OCI-LY1 (cell line): ENCODE results near the gene CTSC.

Experiments used
- CTCF ChIP-seq: fragments of 200-600 bp; sonication (generic), shearing (Covaris generic); IDR thresholded peaks from 2 replicates; pipeline ENCODE4 v1.5.1; 2017; ENCODE audit warnings: mild to moderate bottlenecking, antibody characterized with exemption, low read length, moderate library complexity, mixed read lengths
- EZH2 ChIP-seq: fragments of 200-600 bp; sonication (generic), shearing (Covaris generic); IDR thresholded peaks from 2 replicates; pipeline ENCODE4 v1.8.0; 2017; ENCODE audit warnings: borderline replicate concordance, mixed run types, mild to moderate bottlenecking, antibody characterized with exemption, low read length, moderate library complexity, mixed read lengths

GRCh38 chr11:88332851-88333250, 4.7 kb downstream of the CTSC start:
- no peak for TF ChIP-seq CTCF
- TF ChIP-seq EZH2, result no peak
